SK-N-SH (cell line): ENCODE results near the gene KCNN3.

Experiments
- CHD2 ChIP-seq: fragments of 150-350 bp; IDR thresholded peaks from 2 replicates; pipeline ENCODE4 v1.6.1; 2018; ENCODE audit warnings: low read length; ENCODE audit not compliant: partially characterized antibody
- EP300 ChIP-seq, 2 experiments: IDR thresholded peaks; 2 replicates each; pipeline versions ENCODE4 v1.4.0 to v1.6.1; 2012; ENCODE audit warnings: borderline replicate concordance in 1 of 2, low read depth in 1 of 2, low read length in 1 of 2
- FOXM1 ChIP-seq: IDR thresholded peaks from 2 replicates; pipeline ENCODE4 v1.4.0; 2012; ENCODE audit warnings: low read depth, mild to moderate bottlenecking
- REST ChIP-seq: IDR thresholded peaks from 2 replicates; pipeline ENCODE4 v1.6.1; 2012; ENCODE audit warnings: mild to moderate bottlenecking, low read depth, low read length, moderate library complexity
- USF2 ChIP-seq: fragments of 150-350 bp; IDR thresholded peaks from 2 replicates; pipeline ENCODE4 v1.6.1; 2017; ENCODE audit warnings: antibody characterized with exemption, low read length, low read depth, borderline replicate concordance
- TF ChIP-seq, protein P1 (sequence below): fragments of 200-600 bp; sonication (generic); IDR thresholded peaks from 2 replicates; pipeline ENCODE4 v1.6.1; 2017; ENCODE audit warnings: antibody characterized with exemption, mild to moderate bottlenecking, moderate library complexity

DNA sequence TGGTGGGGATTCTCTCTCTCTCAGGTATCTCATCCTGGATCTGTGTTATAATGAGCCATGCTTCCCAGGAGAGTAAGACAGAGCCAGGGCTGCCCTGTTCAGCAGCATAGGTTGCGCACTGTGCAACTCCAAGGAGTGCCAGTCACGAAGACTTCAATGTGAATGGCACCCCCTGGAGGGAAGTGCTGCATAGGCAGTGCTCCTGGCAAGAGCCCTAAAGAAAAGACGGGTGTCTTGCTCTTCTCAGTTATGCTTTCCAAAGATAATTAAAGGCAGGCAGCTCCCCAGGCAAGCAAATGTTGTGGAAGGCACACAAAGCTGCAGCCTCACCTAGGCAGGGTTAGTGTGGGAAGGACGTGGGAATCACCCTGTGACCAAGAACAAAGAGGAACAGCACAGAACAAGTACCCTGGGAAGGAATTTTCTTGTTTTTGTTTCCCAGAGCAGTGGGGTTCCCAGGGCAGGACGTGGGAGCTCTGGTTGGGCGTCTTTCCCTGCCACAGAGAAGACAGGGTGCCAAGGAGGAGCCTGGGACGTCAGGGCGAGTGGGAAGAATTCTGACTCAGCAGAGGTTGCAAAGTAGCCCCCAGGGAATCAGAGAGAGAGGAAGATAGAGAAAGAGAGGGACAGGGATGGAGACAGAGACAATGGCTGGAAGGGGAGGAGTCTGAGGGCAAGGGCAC, 120.9 kb downstream of the KCNN3 start:
- TF ChIP-seq, protein P1, sequence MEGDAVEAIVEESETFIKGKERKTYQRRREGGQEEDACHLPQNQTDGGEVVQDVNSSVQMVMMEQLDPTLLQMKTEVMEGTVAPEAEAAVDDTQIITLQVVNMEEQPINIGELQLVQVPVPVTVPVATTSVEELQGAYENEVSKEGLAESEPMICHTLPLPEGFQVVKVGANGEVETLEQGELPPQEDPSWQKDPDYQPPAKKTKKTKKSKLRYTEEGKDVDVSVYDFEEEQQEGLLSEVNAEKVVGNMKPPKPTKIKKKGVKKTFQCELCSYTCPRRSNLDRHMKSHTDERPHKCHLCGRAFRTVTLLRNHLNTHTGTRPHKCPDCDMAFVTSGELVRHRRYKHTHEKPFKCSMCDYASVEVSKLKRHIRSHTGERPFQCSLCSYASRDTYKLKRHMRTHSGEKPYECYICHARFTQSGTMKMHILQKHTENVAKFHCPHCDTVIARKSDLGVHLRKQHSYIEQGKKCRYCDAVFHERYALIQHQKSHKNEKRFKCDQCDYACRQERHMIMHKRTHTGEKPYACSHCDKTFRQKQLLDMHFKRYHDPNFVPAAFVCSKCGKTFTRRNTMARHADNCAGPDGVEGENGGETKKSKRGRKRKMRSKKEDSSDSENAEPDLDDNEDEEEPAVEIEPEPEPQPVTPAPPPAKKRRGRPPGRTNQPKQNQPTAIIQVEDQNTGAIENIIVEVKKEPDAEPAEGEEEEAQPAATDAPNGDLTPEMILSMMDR = peak; percentile 45
- TF ChIP-seq FOXM1 (no peak), CHD2 (no peak), USF2 (no peak), REST (no peak), EP300 (IDR thresholded peaks at IDR 0.05; ENCODE audit: borderline replicate concordance in 1 of 2, low read depth in 1 of 2, low read length in 1 of 2) (no peak)
